NCI-H1417 (cell line): ENCODE results near the gene SLC4A8.
A peak's percentile ranks its signal among the peaks of the same experiment; 100 is the strongest.

ENCODE experiments used
- DNase-seq, 3 experiments: peaks; one replicate each; lab custom pipeline; 2025; lab: John Stamatoyannopoulos, UW

SLC4A8 gene

GRCh38 chr12:51424662-51425539, at the start of gene SLC4A8:
Gene SLC4A8 (plus strand): TSS chr12:51424831. CDS start chr12:51424988, 157 bp downstream.
- peak; percentile 99 for DNase-seq

- no peak for DNase-seq
Observed at GRCh38 chr12:51374856-51375255, 49.8 kb upstream of the SLC4A8 start.

- DNase-seq = peak in 1 of 3 experiments; percentile 88
Observed at GRCh38 chr12:51377099-51377984, 47.3 kb upstream of the SLC4A8 start.

GRCh38 chr12:51378749-51379148, 45.9 kb upstream of the SLC4A8 start:
- no peak for DNase-seq

- no peak for DNase-seq
Observed at GRCh38 chr12:51379571-51379970, 45.1 kb upstream of the SLC4A8 start.

GRCh38 chr12:51381226-51382079, 43.2 kb upstream of the SLC4A8 start:
- peak; percentile 16 to 85 (median 51) for DNase-seq

- DNase-seq = no peak
Observed at GRCh38 chr12:51382173-51382572, 42.5 kb upstream of the SLC4A8 start.

GRCh38 chr12:51383269-51383905, 41.2 kb upstream of the SLC4A8 start:
- peak in 2 of 3 experiments; percentile 17 to 70 for DNase-seq

GRCh38 chr12:51386351-51386750, 38.3 kb upstream of the SLC4A8 start:
- peak in 1 of 3 experiments; percentile 61 for DNase-seq

- DNase-seq = no peak
Observed at GRCh38 chr12:51388069-51388799, 36.4 kb upstream of the SLC4A8 start.

- DNase-seq = no peak
Observed at GRCh38 chr12:51388846-51389245, 35.8 kb upstream of the SLC4A8 start.

GRCh38 chr12:51389302-51389999, 35.2 kb upstream of the SLC4A8 start:
- DNase-seq = peak in 1 of 3 experiments; percentile 21

- DNase-seq = no peak
Observed at GRCh38 chr12:51390457-51390856, 34.2 kb upstream of the SLC4A8 start.

- no peak for DNase-seq
Observed at GRCh38 chr12:51390891-51391282, 33.7 kb upstream of the SLC4A8 start.

GRCh38 chr12:51391283-51392123, 33.1 kb upstream of the SLC4A8 start, which contains the start of gene GALNT6:
Gene GALNT6 (minus strand): TSS chr12:51391406. CDS start chr12:51379781, 11,625 bp downstream.
- DNase-seq = peak; percentile 27 to 63 (median 58)

- DNase-seq = peak in 2 of 3 experiments; percentile 15 to 41
Observed at GRCh38 chr12:51392556-51393237, 31.9 kb upstream of the SLC4A8 start.

- no peak for DNase-seq
Observed at GRCh38 chr12:51393676-51394545, 30.7 kb upstream of the SLC4A8 start.
